HPDE6-E6E7 (cell line): Measurements from ENCODE around the gene YIF1A.

Experiments
- DNase-seq: peaks from one replicate; pipeline ENCODE4 v3.0.0; 2011; ENCODE audit warnings: missing footprints; ENCODE audit errors: extremely low spot score

The YIF1A gene

DNA sequence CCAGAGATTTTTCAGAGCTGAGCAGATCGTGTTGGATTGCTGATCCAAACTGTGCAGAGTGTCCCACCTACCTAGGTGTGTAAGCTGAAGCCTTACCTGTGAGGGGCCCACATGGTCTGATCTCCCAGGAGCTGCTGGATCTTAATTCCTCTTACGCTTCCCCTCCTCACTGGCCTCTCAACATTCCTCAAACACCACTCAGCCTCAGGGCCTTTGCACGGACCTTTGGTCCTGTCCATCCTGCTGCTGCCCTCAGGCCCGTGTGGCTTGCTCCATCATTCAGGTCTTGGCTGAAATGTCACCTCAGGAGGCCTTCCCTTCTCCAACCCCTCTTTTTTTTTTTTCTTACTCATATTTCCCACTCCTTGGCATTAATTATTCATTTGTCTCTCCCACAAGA, 41.6 kb downstream of the YIF1A start:
- DNase-seq = no peak

- no peak for DNase-seq
Measured at GRCh38 chr11:66243782-66244535, 45.0 kb downstream of the YIF1A start.

DNA sequence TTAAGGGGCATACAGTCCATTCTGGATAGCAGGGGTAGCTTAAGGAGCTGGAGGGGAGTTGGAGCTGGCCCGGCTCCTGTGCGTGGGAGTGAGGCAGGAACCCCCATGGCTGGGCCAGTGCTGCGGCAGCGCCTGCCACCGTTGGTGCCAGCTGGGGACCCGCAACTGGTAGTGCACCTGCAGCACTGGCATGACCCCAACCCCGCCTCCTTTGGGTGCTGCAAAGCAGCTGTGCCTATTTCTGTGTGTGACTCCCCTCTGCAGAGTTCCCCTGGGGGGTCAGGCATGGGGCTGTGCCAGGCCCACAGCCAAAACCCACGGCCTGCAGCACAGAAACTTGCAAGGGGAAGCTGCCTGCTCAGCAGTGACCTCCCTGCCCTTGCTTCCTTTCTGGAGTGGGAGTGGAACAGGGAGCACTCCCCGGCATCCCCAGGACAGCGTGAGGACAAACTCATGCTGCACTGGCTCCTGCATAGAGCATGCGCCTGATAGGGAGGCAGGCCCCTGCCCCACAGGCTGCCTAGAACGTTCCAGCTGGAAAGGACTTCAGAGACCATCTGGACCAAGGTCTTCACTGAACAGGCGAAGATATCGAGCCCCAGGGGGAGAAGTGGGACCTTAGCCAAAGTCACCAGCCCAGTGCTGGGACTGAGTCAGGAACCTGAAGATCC, 46.7 kb downstream of the YIF1A start:
- DNase-seq = no peak

DNA sequence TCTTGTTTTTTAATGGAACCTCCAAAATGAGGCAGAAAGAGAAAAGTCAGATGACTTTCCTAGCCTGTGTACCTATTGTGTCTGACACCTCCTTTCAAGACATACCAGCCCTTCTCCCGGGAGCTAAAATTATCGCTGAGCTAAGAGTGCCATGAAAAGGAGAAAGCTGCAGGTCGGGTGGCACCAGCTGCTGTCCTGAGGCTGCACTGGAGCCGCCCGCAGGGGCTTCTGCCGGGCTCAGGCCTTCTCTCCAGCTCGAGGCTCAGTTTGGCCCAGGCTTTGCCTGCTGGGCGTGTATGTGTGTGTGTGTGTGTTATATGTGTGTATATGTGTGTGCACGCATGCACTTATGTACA, 48.2 kb downstream of the YIF1A start:
- no peak for DNase-seq

- no peak for DNase-seq
Measured at GRCh38 chr11:66239998-66240780, 48.8 kb downstream of the YIF1A start.

GRCh38 chr11:66239511-66239910, 49.4 kb downstream of the YIF1A start:
- no peak for DNase-seq

GRCh38 chr11:66238786-66239413, 50.0 kb downstream of the YIF1A start:
- DNase-seq = no peak

DNA sequence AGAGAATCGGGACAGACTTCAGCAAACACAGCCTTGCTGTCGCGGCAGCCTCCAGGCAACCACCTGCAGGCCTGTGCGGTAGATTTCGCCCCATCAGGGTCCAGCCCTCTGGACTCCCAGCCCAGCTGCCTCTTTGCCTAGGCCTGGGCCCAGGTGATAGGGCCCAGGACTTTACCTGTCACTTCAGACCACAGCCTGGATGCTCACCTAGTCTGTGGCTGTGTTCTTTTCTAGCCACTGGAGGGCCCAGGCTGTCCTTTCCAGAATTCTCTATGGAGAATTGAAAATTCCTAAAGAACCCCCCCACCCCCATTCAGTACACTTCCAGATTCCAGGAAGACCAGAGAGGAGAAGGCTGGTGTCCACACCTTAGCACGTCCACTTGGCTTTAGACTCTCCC, 51.1 kb downstream of the YIF1A start:
- no peak for DNase-seq

DNA sequence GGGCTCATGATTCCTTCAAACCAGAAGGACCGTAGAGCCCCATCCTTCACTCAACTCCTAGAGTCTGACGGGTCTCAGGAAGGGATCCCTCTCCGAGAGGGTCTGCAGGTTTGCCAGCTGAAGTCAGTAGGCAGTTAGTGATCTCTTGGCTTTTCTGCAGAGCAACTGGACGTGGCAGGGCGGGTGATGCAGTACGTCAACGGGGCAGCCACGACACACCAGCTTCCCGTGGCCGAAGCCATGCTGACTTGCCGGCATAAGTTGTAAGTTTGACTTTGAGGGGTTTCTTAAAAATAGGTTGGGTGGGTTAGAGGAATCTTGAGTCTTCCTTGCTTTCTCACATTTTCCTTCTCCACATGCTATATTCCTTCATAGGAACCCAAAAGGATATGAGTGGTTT, 53.8 kb downstream of the YIF1A start:
- DNase-seq = no peak
